Type B pancreatic cell (in vitro differentiated cells): Measurements from ENCODE around the gene MIB2. TPM values are rescaled to one million over a fixed set of nuclear protein-coding genes. Genes with fewer than 3 reads are reported as not detected.
"Not testable (repeated sequence)": the region's sequence is repeated elsewhere in the genome, so short reads cannot be mapped to it uniquely, and the experiment has no call there.

Experiments
- DNase-seq: peaks from one replicate; pipeline ENCODE4 v3.0.0; 2021; ENCODE audit warnings: mixed read lengths; ENCODE audit not compliant: unreplicated experiment; ENCODE audit errors: extremely low spot score
- H3K27ac Mint-ChIP-seq: 2 replicates; pipeline ENCODE4 v1.8.0; 2021; ENCODE audit warnings: mild to moderate bottlenecking, mixed read lengths
- H3K27me3 Mint-ChIP-seq: 2 replicates; pipeline ENCODE4 v1.8.0; 2021; ENCODE audit warnings: mixed read lengths
- H3K36me3 Mint-ChIP-seq: 2 replicates; pipeline ENCODE4 v1.8.0; 2021; ENCODE audit warnings: mixed read lengths
- H3K4me1 Mint-ChIP-seq: one replicate; pipeline ENCODE4 v1.8.0; 2021; ENCODE audit warnings: mixed read lengths; ENCODE audit not compliant: unreplicated experiment
- H3K4me3 Mint-ChIP-seq: 2 replicates; pipeline ENCODE4 v1.8.0; 2021; ENCODE audit warnings: mild to moderate bottlenecking, mixed read lengths
- H3K9me3 Mint-ChIP-seq: 2 replicates; pipeline ENCODE4 v1.8.0; 2021; ENCODE audit warnings: mixed read lengths
- CTCF ChIP-seq: fragments of 200-600 bp; sonication (generic); conservative IDR thresholded peaks from 2 replicates; pipeline ENCODE4 v1.5.0; 2021; ENCODE audit warnings: antibody characterized with exemption, mild to moderate bottlenecking
- total RNA-seq: library from RNA; stranded (reverse); gene quantifications from 2 replicates; pipeline ENCODE4 v1.2.1, GENCODE V29; 2021; ENCODE audit warnings: low replicate concordance

Gene MIB2
- total RNA-seq, 1 donor from 2014 or later = 114 TPM

- peaks cover 3% of the 10 kb centered on the region for H3K36me3 Mint-ChIP-seq
- H3K4me1 Mint-ChIP-seq = no peaks in the 10 kb centered on the region
- no peak for DNase-seq
- H3K9me3 Mint-ChIP-seq = no peaks in the 10 kb centered on the region
- TF ChIP-seq CTCF = no peak
- H3K27ac Mint-ChIP-seq = no peak overlapping the region
- no peaks in the 10 kb centered on the region for H3K27me3 Mint-ChIP-seq
- no peak overlapping the region for H3K4me3 Mint-ChIP-seq
Observed at GRCh38 chr1:1666526-1666925, 51.2 kb downstream of the MIB2 start.

GRCh38 chr1:1669468-1670440 lies 54.5 kb downstream of the MIB2 start:
- Mint-ChIP-seq H3K4me3 (no peak overlapping the region), H3K4me1 (no peaks in the 10 kb centered on the region), H3K36me3 (peaks cover 3% of the 10 kb centered on the region), H3K9me3 (no peaks in the 10 kb centered on the region), H3K27ac (no peak overlapping the region), H3K27me3 (no peaks in the 10 kb centered on the region)
- no peak for TF ChIP-seq CTCF
- DNase-seq = no peak

GRCh38 chr1:1670866-1671265 lies 55.6 kb downstream of the MIB2 start:
- no peak for TF ChIP-seq CTCF
- H3K4me1 Mint-ChIP-seq = no peaks in the 10 kb centered on the region
- no peaks in the 10 kb centered on the region for H3K9me3 Mint-ChIP-seq
- no peak overlapping the region for H3K27ac Mint-ChIP-seq
- H3K36me3 Mint-ChIP-seq = peaks cover 3% of the 10 kb centered on the region
- H3K27me3 Mint-ChIP-seq = no peaks in the 10 kb centered on the region
- no peak overlapping the region for H3K4me3 Mint-ChIP-seq
- DNase-seq = no peak

GRCh38 chr1:1671365-1672119 lies 56.2 kb downstream of the MIB2 start:
- Mint-ChIP-seq H3K27me3 (no peaks in the 10 kb centered on the region), H3K4me3 (no peak overlapping the region), H3K4me1 (no peaks in the 10 kb centered on the region), H3K9me3 (no peaks in the 10 kb centered on the region), H3K36me3 (peaks cover 3% of the 10 kb centered on the region), H3K27ac (no peak overlapping the region)
- TF ChIP-seq CTCF = no peak
- no peak for DNase-seq

- no peak for DNase-seq
- peaks cover 2% of the 10 kb centered on the region for H3K36me3 Mint-ChIP-seq
- no peak overlapping the region for H3K27ac Mint-ChIP-seq
- no peaks in the 10 kb centered on the region for H3K9me3 Mint-ChIP-seq
- H3K27me3 Mint-ChIP-seq = no peaks in the 10 kb centered on the region
- H3K4me3 Mint-ChIP-seq = no peak overlapping the region
- no peak for TF ChIP-seq CTCF
- no peaks in the 10 kb centered on the region for H3K4me1 Mint-ChIP-seq
Observed at GRCh38 chr1:1672181-1672965, 57.1 kb downstream of the MIB2 start.

- H3K4me3 Mint-ChIP-seq, H3K9me3 Mint-ChIP-seq, H3K4me1 Mint-ChIP-seq, H3K36me3 Mint-ChIP-seq, DNase-seq, H3K27ac Mint-ChIP-seq, H3K27me3 Mint-ChIP-seq: not testable (repeated sequence)
Observed at GRCh38 chr1:1674806-1675205, 59.5 kb downstream of the MIB2 start.

- not testable (repeated sequence) for H3K27me3 Mint-ChIP-seq, H3K27ac Mint-ChIP-seq, DNase-seq, H3K4me3 Mint-ChIP-seq, H3K9me3 Mint-ChIP-seq, H3K36me3 Mint-ChIP-seq, H3K4me1 Mint-ChIP-seq
Observed at GRCh38 chr1:1675218-1675617, 59.9 kb downstream of the MIB2 start.

- H3K9me3 Mint-ChIP-seq = not testable (repeated sequence)
Observed at GRCh38 chr1:1676087-1676486, 60.8 kb downstream of the MIB2 start.

More at GRCh38 chr1:1676087-1676486, 60.8 kb downstream of the MIB2 start:
- not testable (repeated sequence) for DNase-seq, H3K36me3 Mint-ChIP-seq, H3K27me3 Mint-ChIP-seq, H3K4me3 Mint-ChIP-seq, H3K4me1 Mint-ChIP-seq, H3K27ac Mint-ChIP-seq
